HG03378 (cell line): ENCODE measurements around the gene NASP.
"Not testable (repeated sequence)": the region's sequence is repeated elsewhere in the genome, so short reads cannot be mapped to it uniquely, and the experiment has no call there.

ENCODE experiments used
- ATAC-seq: cut with Tn5 transposase; IDR thresholded peaks from one replicate; pipeline ENCODE4 v1.9.1; 2021; ENCODE audit warnings: mild to moderate bottlenecking, moderate library complexity; ENCODE audit not compliant: unreplicated experiment

The NASP gene

DNA sequence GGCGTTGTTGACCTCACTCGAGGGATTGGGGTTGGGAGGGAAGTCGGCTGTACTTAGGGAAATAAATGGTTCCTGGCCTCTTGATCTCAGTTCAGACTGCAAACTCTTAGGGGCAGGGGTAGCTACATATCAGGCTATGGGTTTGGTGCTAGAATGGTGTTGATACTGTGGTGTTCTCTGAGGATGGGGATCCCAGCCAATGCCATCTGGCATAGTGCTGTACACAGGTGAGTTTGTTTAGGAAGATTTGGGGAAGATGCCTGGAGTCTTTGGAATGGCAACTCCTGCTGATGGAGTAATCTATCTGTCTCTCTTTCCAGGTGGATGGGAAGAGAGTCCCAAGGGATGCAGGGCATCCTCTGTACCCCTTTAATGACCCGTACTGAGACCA, 14.3 kb upstream of the NASP start:
- no peak for ATAC-seq

- ATAC-seq = peak; percentile 62
Measured at GRCh38 chr1:45569962-45570581, 13.8 kb upstream of the NASP start.

GRCh38 chr1:45570631-45571030, 13.2 kb upstream of the NASP start:
- no peak for ATAC-seq

GRCh38 chr1:45573231-45573804, 10.5 kb upstream of the NASP start:
- ATAC-seq = no peak

GRCh38 chr1:45574105-45574626, 9.7 kb upstream of the NASP start:
- no peak for ATAC-seq

DNA sequence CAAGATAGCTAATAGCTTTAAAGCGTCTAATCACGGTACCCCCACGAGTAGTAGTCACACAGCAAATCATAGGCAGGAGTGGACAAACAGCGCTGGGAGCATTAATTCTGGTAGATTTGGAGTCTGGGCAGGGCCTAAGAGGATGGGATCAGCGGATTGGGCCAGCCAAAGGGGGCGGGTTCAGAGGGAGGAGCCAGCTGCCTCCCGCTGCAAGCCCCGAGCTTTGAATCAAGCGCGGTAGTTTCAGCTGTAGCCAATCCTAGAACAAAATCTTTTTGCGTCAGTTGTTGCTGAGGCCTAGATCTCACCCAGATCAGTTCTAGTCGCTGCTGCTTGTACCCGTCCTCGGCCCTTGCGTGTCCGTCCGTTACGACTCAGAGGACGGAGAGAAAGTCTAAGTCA, 576 bp upstream of the NASP start:
- peak; percentile 83 for ATAC-seq

- ATAC-seq = peak; percentile 19
Measured at GRCh38 chr1:45584351-45585109, 689 bp downstream of the NASP start.

GRCh38 chr1:45585110-45585426, 1.2 kb downstream of the NASP start:
- no peak for ATAC-seq

DNA sequence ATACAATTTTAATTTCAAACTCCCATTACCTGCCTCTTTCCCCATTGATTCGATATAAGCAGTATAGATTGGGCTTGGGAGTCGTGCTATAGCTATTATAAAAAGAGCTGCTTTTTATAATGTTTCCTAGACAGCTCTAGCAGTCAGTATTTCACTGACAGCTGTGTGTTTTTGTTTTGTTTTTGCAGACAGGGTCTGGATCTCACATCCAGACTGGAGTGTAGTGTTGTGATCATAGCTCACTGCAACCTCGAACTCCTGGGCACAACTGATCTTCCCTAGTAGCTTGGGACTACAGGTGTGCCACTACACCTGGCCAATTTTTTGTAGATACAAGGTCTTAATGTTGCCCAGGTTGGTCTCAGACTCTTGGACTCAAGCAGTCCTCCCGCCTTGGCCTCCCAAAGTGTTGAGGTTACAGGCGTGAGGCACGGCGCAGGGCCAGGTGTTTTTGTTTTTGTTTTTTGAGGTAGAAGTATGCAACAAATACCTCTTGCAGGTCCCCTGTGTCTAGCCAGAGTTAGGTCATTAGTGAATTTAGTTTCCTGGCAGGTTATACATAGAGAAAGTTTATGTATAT, 1.7 kb downstream of the NASP start:
- ATAC-seq = no peak

DNA sequence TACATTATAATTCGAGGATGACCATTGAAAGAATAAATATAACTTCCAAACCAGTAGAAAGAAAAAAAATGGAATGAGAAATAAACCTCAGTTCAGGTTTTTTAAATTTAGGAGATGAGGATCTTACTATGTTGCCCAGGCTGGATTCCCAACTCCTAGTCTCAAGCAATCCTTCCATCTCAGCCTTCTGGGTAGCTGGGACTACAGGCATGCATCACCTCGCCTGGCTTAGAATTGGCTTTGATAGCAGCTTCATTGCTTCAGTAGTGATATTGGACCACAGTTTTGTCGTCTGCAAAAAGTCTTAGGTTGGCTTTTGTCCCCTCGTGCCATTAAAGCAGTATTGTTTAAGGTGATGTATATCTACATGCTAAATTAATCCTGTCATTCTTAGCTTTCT, 2.9 kb downstream of the NASP start:
- ATAC-seq = no peak

- no peak for ATAC-seq
Measured at GRCh38 chr1:45589861-45590260, 6.0 kb downstream of the NASP start.

DNA sequence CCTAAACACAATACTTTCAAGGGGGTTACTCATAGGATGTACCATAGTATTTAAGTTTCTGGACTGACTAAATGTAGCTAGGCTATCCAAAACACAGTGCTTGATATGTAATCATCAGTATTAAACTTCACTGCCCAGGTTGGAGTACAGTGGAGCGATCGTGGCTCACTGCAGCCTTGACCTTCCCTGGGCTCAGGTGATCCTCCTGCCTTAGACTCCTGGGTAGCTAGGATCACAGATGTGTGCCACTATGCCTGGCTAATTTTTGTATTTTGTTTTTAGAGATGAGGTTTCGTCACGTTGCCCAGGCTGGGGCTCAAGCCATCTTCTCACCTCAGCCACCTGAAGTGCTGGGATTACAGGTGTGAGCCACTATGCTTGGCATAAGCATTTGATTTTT, 10.6 kb downstream of the NASP start:
- ATAC-seq = no peak

DNA sequence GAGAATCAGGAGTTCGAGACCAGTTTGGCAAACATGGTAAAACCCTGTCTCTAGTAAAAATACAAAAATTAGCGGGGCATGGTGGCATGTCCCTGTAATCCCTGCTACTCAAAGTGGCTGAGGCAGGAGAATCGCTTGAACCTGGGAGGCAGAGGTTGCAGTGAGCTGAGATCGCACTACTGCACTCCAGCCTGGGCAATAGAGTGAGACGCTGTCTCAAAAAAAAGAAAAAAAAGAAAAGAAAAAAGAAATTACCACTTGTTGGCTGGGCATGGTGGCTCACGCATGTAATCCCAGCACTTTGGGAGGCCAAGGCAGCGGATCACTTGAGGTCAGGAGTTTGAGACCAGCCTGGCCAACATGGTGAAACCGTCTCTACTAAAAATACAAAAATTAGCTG, 12.9 kb downstream of the NASP start:
- ATAC-seq = not testable (repeated sequence)

DNA sequence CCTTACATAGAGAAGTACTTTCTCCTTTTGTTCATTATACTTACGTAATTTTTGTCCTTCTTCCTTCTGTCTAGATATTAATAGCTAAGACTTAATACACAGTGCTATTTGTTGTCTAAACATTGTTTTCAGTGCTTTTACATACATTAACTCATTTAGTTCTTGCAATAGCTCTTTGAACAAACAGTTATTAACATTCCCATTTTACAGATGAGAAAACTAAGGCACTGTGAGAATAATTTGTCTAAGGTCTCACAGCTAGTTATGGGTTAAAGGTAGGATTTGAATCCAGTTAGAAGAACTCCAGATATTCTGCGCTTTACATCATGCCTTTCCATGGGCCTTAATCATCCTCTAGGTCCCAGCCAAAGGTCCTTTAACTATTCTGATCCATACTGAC, 20.4 kb downstream of the NASP start:
- ATAC-seq = no peak

- ATAC-seq = no peak
Measured at GRCh38 chr1:45607404-45608074, 23.7 kb downstream of the NASP start.

DNA sequence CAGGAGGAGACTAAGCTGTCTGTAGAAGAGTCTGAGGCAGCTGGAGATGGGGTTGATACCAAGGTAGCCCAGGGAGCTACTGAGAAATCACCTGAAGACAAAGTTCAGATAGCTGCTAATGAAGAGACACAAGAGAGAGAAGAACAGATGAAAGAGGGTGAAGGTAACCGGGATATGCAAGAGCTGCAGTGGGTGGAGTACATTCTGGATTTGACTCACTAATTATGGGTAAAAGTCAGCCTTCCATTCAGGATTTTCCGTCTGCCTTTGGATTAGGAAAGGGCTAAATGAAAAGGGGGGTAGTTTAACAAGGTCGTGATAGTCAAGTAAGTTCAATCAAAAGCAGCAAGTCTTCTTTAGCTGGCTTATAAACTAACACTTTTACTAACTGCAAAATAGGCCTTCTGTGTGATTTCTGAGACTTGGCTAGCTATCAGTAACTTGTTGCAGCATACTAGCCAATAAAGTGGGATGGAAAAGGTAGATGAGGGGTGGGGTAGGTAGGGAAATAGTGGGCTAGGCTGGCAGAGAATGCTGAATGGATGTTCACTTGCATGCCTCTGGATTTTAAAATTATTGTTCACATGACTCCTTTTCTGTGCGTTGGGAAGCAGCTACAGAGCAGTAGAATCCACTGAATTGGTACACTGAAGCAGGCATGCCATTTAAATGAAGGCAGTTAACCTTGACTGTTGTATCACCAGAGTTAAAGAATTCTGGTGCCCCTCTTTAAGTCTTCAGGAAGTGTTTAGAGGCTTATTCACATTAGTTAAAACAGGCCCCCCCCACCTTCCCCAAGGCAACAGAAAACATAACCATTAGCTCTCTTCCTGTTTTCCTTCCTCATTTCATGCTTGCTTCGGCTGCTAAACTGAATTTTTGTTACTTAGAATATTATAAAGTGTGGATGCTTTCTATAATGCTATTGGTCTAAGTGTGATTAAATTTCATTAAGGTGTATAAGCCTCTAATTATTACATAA, 24.6 kb downstream of the NASP start:
- ATAC-seq = no peak

DNA sequence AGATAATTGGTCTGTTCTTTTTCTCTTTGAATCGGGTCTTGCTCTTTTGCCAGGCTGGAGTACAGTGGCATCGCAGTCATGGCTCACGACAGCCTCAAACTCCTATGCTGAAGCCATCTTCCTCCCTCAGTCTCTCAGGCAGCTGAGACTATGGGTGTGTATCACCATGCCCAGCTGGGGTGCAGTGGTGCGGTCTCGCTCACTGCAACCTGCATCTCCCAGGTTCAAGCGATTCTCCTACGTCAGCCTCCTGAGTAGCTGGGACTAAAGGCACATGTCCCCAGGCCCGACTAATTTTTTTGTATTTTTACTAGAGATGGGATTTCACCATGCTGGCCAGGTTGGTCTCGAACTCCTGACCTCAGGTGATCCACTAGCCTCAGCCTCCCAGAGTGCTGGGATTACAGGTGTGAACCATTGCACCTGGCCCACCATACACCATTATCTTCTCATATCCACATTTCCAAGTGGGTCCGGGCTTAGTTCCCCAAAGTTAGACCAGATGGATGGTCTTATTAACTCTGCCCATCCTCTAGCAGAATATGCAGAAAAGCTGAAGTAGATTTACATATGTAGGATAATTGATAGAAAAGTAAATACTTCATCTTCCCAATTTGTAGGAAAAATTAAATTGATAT, 26.9 kb downstream of the NASP start:
- ATAC-seq = no peak

GRCh38 chr1:45612941-45613579, 29.2 kb downstream of the NASP start:
- no peak for ATAC-seq

DNA sequence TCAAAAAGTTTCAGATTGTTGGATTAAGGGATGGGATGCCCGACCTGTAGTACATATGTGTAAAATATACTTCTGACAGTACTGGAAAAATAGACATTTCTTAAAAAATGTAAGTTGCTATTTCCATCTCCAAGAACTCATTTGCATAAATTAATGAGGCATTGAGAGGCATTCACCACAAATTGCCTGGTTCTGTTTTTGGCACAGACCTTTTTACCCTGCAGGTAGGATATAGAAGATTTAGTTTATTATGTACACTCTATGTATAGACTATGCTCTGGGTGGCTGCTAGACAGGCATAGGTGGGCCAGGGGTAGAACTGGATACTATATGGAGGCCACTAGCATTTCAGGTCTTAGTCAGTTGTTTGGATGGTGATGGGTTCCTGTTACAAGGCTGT, 32.0 kb downstream of the NASP start:
- ATAC-seq = no peak
